Activated B cell treated with CpG ODN at 0.5 μM for 24 hours (primary cell): ENCODE measurements around the gene ARHGAP24. TPM values are rescaled to one million over a fixed set of nuclear protein-coding genes. Genes with fewer than 3 reads are reported as not detected.

Source experiments
- ATAC-seq: fragments of 200-7000 bp; cut with Tn5 transposase; one replicate; pipeline ENCODE4 v1.10.0; 2021; ENCODE audit warnings: low read depth, mild to moderate bottlenecking, moderate library complexity
- CTCF ChIA-PET: fragments of 350-600 bp; sonication (Branson Sonifier 250); formaldehyde crosslinking; loops from one replicate; lab custom pipeline; 2021; ENCODE audit warnings: antibody characterized with exemption; lab: Charles Lee
- POLR2A ChIA-PET: fragments of 350-600 bp; sonication (Branson Sonifier 250); formaldehyde crosslinking; loops from one replicate; lab custom pipeline; 2021; ENCODE audit warnings: antibody characterized with exemption; lab: Charles Lee
- DNase-seq: peaks from one replicate; pipeline ENCODE4 v3.0.0; 2022
- H3K27ac Mint-ChIP-seq: one replicate; pipeline ENCODE4 v1.8.0; 2020; ENCODE audit warnings: mixed read lengths
- H3K27me3 Mint-ChIP-seq: one replicate; pipeline ENCODE4 v1.8.0; 2021; ENCODE audit warnings: mixed read lengths
- H3K36me3 Mint-ChIP-seq: one replicate; pipeline ENCODE4 v1.8.0; 2021; ENCODE audit warnings: low read depth, mixed read lengths
- H3K4me1 Mint-ChIP-seq: one replicate; pipeline ENCODE4 v1.8.0; 2021; ENCODE audit warnings: mixed read lengths
- H3K4me3 Mint-ChIP-seq: one replicate; pipeline ENCODE4 v1.8.0; 2020; ENCODE audit warnings: mild to moderate bottlenecking, mixed read lengths
- H3K9me3 Mint-ChIP-seq: one replicate; pipeline ENCODE4 v1.8.0; 2020; ENCODE audit warnings: mixed read lengths
- CTCF ChIP-seq: fragments of 200-600 bp; IDR thresholded peaks from one replicate; pipeline ENCODE4 v1.8.0; 2022; ENCODE audit warnings: antibody characterized with exemption, mild to moderate bottlenecking
- intact Hi-C: fragments of 100-400 bp; cut with micrococcal nuclease; formaldehyde crosslinking; loops from one replicate; pipeline ENCODE4 v1.15.1; 2024
- total RNA-seq: library from RNA; stranded (reverse); gene quantifications from 2 replicates; pipeline ENCODE4 v1.2.3, GENCODE V29; 2022

The ARHGAP24 gene
- total RNA-seq, 1 donor from 2014 or later: 231 TPM

GRCh38 chr4:85740431-85740861, 265.5 kb downstream of the ARHGAP24 start:
- DNase-seq (no peak), ATAC-seq (no peak)
- intact Hi-C loops: no loop called here
- ChIA-PET POLR2A (interaction anchor here (0.8 kb wide), 1 partner anchor 33 kb away, joined by 4 read pairs; no protein-coding TSS in a partner anchor), CTCF (no interaction called here)
- H3K27me3 Mint-ChIP-seq: no peaks in the 10 kb centered on the region
- no peak for TF ChIP-seq CTCF
- peaks cover 82% of the 10 kb centered on the region for H3K4me1 Mint-ChIP-seq
- no peaks in the 10 kb centered on the region for H3K9me3 Mint-ChIP-seq
- H3K36me3 Mint-ChIP-seq: peaks cover 22% of the 10 kb centered on the region
- peak overlapping the region; percentile 46 for H3K27ac Mint-ChIP-seq
- H3K4me3 Mint-ChIP-seq: no peak overlapping the region

GRCh38 chr4:85741381-85741780, 266.4 kb downstream of the ARHGAP24 start:
- peak overlapping the region; percentile 75 for H3K27ac Mint-ChIP-seq
- peaks cover 17% of the 10 kb centered on the region for H3K36me3 Mint-ChIP-seq
- TF ChIP-seq CTCF: no peak
- H3K4me1 Mint-ChIP-seq: peaks cover 82% of the 10 kb centered on the region
- ATAC-seq (no peak), DNase-seq (no peak)
- ChIA-PET POLR2A (interaction anchor here (0.6 to 0.7 kb wide), 2 partner anchors 37 to 72 kb away, joined by 3 read pairs; no protein-coding TSS in a partner anchor), CTCF (interaction anchor here (1.0 kb wide), 2 partner anchors 40 to 593 kb away, joined by 3 read pairs; no protein-coding TSS in a partner anchor)
- H3K27me3 Mint-ChIP-seq: no peaks in the 10 kb centered on the region
- peak overlapping the region; percentile 60 for H3K4me3 Mint-ChIP-seq
- intact Hi-C loops: no loop called here
- no peaks in the 10 kb centered on the region for H3K9me3 Mint-ChIP-seq

GRCh38 chr4:85741921-85742591, 267.1 kb downstream of the ARHGAP24 start:
- H3K27me3 Mint-ChIP-seq: no peaks in the 10 kb centered on the region
- H3K9me3 Mint-ChIP-seq: no peaks in the 10 kb centered on the region
- H3K4me1 Mint-ChIP-seq: peaks cover 81% of the 10 kb centered on the region
- intact Hi-C loops: no loop called here
- H3K36me3 Mint-ChIP-seq: peaks cover 14% of the 10 kb centered on the region
- POLR2A ChIA-PET: interaction anchor here (0.7 to 1.0 kb wide), 3 partner anchors 36 to 293 kb away, joined by 3 to 4 read pairs (median 3); partner anchors contain the start of gene ARHGAP24
- no peak for DNase-seq
- no peak for TF ChIP-seq CTCF
- H3K4me3 Mint-ChIP-seq: no peak overlapping the region
- CTCF ChIA-PET: interaction anchor here (1.0 kb wide), 2 partner anchors 40 to 594 kb away, joined by 3 read pairs; no protein-coding TSS in a partner anchor
- no peak for ATAC-seq
- peak overlapping the region; percentile 51 for H3K27ac Mint-ChIP-seq

GRCh38 chr4:85744950-85745349, 270.0 kb downstream of the ARHGAP24 start:
- no peak overlapping the region for H3K4me3 Mint-ChIP-seq
- CTCF ChIA-PET: interaction anchor here (5.8 kb wide), 1 partner anchor 596 kb away, joined by 78 read pairs; no protein-coding TSS in a partner anchor
- intact Hi-C loops: loop anchor here (5.0 kb wide), 4 partner anchors 43 to 518 kb away; no protein-coding TSS in a partner anchor
- peaks cover 82% of the 10 kb centered on the region for H3K4me1 Mint-ChIP-seq
- POLR2A ChIA-PET: no interaction called here
- no peak for TF ChIP-seq CTCF
- no peak overlapping the region for H3K27ac Mint-ChIP-seq
- peaks cover 9% of the 10 kb centered on the region for H3K36me3 Mint-ChIP-seq
- H3K27me3 Mint-ChIP-seq: no peaks in the 10 kb centered on the region
- ATAC-seq (no peak), DNase-seq (no peak)
- no peaks in the 10 kb centered on the region for H3K9me3 Mint-ChIP-seq

GRCh38 chr4:85745939-85746338, 271.0 kb downstream of the ARHGAP24 start:
- DNase-seq (no peak), ATAC-seq (no peak)
- peak overlapping the region; percentile 67 for H3K27ac Mint-ChIP-seq
- CTCF ChIA-PET: interaction anchor here (0.8 to 5.8 kb wide), 6 partner anchors 76 to 662 kb away, joined by 3 to 78 read pairs (median 10); no protein-coding TSS in a partner anchor
- H3K4me1 Mint-ChIP-seq: peaks cover 77% of the 10 kb centered on the region
- intact Hi-C loops: loop anchor here (5.0 kb wide), 4 partner anchors 44 to 519 kb away; no protein-coding TSS in a partner anchor
- H3K9me3 Mint-ChIP-seq: no peaks in the 10 kb centered on the region
- POLR2A ChIA-PET: interaction anchor here (1.1 kb wide), 1 partner anchor 271 kb away, joined by 4 read pairs; the partner anchor contains the start of gene ARHGAP24
- TF ChIP-seq CTCF: no peak
- H3K36me3 Mint-ChIP-seq: peaks cover 7% of the 10 kb centered on the region
- H3K27me3 Mint-ChIP-seq: no peaks in the 10 kb centered on the region
- H3K4me3 Mint-ChIP-seq: no peak overlapping the region
